ENCODE data around the gene TAS2R20.
"Not testable (repeated sequence)": the region's sequence is repeated elsewhere in the genome, so short reads cannot be mapped to it uniquely, and the experiment has no call there.

TAS2R20 gene, protein sequence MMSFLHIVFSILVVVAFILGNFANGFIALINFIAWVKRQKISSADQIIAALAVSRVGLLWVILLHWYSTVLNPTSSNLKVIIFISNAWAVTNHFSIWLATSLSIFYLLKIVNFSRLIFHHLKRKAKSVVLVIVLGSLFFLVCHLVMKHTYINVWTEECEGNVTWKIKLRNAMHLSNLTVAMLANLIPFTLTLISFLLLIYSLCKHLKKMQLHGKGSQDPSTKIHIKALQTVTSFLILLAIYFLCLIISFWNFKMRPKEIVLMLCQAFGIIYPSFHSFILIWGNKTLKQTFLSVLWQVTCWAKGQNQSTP

DNA sequence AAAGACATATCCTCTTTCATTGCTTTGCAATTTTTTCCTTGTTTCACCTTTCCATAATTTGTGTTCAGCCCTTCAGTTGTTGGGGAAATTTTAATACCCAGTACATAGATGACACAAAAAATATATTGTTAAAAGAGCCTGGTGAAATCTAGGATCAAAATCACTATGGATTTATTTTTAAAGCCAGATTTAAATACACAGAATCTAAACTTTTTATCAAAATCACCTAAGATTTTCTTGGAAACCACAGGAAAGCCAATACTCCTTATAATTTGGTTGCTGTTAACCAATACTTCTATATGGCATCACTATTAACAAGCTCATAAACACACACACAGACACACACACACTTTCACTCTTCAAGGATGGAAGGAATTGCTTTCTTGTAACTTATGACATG is at the start of gene TAS2R20:
TAS2R20 (minus strand) TSS at position 101 of the 400 bp plus-strand sequence. CDS start 429 bp downstream, outside the sequence.
- H3K27me3 ChIP-seq: no peaks in the 10 kb centered on the region
- H3K36me3 ChIP-seq: no peaks in the 10 kb centered on the region
- no peaks in the 10 kb centered on the region for H3K4me1 ChIP-seq
- DNase-seq: no peak
- intact Hi-C loops (cut with DNase I; ENCODE audit: low total_unique reads): no loop called here
- TF ChIP-seq, protein P1, sequence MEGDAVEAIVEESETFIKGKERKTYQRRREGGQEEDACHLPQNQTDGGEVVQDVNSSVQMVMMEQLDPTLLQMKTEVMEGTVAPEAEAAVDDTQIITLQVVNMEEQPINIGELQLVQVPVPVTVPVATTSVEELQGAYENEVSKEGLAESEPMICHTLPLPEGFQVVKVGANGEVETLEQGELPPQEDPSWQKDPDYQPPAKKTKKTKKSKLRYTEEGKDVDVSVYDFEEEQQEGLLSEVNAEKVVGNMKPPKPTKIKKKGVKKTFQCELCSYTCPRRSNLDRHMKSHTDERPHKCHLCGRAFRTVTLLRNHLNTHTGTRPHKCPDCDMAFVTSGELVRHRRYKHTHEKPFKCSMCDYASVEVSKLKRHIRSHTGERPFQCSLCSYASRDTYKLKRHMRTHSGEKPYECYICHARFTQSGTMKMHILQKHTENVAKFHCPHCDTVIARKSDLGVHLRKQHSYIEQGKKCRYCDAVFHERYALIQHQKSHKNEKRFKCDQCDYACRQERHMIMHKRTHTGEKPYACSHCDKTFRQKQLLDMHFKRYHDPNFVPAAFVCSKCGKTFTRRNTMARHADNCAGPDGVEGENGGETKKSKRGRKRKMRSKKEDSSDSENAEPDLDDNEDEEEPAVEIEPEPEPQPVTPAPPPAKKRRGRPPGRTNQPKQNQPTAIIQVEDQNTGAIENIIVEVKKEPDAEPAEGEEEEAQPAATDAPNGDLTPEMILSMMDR (IDR thresholded peaks at IDR 0.05): no peak
- H3K9me3 ChIP-seq: no peaks in the 10 kb centered on the region
- no peak within 1 kb of the TSS for H3K27ac ChIP-seq
- no peak within 1 kb of the TSS for H3K4me3 ChIP-seq

DNA sequence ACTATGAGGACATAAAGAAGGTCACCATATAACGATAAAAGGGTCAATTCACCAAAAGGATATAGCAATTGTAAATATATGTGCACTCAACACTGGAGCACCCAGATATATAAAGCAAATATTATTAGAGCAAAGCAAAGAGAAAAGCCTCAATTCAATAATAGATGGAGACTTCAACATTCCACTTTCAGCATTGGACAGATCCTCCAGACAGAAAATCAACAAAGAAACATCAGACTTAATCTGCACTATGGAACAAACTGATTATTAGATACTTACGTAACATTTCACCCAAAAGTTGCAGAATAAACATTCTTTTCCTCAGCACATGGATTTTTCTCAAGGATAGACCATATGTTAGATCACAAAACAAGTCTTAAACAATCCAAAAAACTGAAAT is 43.3 kb upstream of the TAS2R20 start:
- H3K9me3 ChIP-seq; DNase-seq; H3K4me1 ChIP-seq; H3K4me3 ChIP-seq; H3K27me3 ChIP-seq; intact Hi-C loops (cut with DNase I; ENCODE audit: low total_unique reads); H3K27ac ChIP-seq: not testable (repeated sequence)
- peaks cover 0 to 11% (median 0%) of the 10 kb centered on the region in 3 donors for H3K36me3 ChIP-seq

DNA sequence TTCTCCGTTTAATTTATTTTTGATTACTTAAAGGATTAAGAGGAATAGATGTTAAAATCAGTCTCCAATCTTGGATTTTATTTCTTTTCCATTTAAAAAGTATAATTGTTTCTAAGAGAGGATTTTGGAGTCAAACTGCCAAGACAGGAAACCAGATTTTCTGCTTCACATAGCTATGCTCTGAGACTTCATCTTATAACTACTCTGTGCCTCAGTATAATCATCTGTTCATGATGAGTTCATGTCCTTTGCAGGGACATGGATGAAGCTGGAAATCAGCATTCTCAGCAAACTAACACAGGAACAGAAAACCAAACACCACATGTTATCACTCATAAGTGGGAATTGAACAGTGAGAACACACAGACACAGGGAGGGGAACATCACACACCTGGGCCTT is 42.1 kb upstream of the TAS2R20 start:
- Histone ChIP-seq H3K4me1 (no peaks in the 10 kb centered on the region), H3K9me3 (no peaks in the 10 kb centered on the region), H3K27ac (no peak overlapping the region), H3K4me3 (no peak overlapping the region), H3K27me3 (no peaks in the 10 kb centered on the region), H3K36me3 (peaks cover 0 to 15% (median 0%) of the 10 kb centered on the region in 3 donors)
- no peak for DNase-seq
- intact Hi-C loops (cut with DNase I; ENCODE audit: low total_unique reads): no loop called here
- TF ChIP-seq, protein P1 (IDR thresholded peaks at IDR 0.05): no peak

DNA sequence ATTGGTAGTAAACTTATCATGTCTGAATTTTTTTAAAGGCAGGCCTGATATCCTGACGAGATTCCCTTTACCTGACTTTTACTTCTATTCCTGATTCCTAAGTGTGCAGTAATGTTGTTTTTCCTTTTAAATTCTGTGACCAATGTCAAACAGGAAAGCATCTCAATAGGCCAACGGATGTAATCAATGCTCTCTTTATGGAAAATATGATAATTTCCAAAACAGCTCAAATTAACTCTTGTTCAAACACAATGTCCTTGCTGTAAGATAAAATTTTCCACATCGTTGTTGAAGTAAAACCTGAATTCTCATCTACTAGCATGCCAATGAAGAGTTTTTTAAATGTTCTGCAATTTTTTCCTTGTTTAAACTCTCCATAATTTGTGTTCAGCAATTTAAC is 41.1 kb upstream of the TAS2R20 start:
- TF ChIP-seq, protein P1 (IDR thresholded peaks at IDR 0.05): no peak
- Histone ChIP-seq H3K36me3 (peaks cover 0 to 7% (median 0%) of the 10 kb centered on the region in 3 donors), H3K27ac (no peak overlapping the region), H3K9me3 (no peaks in the 10 kb centered on the region), H3K4me1 (no peaks in the 10 kb centered on the region), H3K27me3 (no peaks in the 10 kb centered on the region), H3K4me3 (no peak overlapping the region)
- no peak for DNase-seq
- intact Hi-C loops (cut with DNase I; ENCODE audit: low total_unique reads): loop anchor here (5.0 kb wide), 1 partner anchor 58 kb away; no protein-coding TSS in a partner anchor

DNA sequence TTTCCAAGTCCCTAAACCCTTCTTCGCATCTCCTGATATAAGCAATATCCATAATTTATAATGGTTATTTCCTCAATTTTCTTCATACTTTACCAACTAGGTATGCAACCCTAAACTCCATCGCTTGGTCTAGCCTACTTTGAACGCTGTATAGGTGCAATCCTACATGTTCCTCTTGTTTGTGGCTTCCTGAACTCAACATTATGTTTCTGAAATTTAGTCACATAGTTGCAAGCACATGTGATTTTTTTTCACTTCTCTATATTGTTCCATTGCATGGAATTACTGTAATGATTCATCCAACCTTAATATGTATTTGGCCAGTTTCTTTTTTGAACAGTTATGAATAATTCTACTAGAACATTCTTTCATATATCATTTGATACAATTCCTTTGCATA is 35.9 kb upstream of the TAS2R20 start:
- H3K4me1 ChIP-seq; intact Hi-C loops (cut with DNase I; ENCODE audit: low total_unique reads); H3K9me3 ChIP-seq; H3K36me3 ChIP-seq; H3K4me3 ChIP-seq; H3K27me3 ChIP-seq; H3K27ac ChIP-seq; DNase-seq: not testable (repeated sequence)

DNA sequence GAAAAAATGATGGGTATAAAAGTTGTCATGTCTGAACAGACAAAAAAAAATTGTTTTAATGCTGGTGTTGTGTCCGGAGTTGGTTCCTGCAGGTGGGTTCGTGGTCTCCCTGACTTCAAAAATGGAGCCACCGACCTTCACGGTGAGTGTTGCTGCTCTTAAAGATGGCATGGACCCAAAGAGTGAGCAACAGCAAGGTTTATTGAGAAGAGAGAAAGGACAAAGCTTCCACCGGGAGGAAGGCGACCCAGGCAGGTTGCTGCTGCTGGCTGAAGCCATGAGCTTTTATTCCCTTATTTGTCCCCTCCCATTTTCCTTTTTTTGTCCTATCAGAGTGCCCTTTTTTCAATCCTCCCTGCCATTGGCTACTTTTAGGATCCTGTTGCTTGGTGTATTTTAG is 33.2 kb upstream of the TAS2R20 start, which contains the start of gene TAS2R31:
TAS2R31 (minus strand) TSS at position 101 of the 400 bp plus-strand sequence; CDS start at position 29, 72 bp downstream.
- DNase-seq: no peak
- Histone ChIP-seq H3K4me1 (no peaks in the 10 kb centered on the region), H3K4me3 (no peak within 1 kb of the TSS), H3K27ac (no peak within 1 kb of the TSS), H3K9me3 (no peaks in the 10 kb centered on the region), H3K36me3 (peaks cover 0 to 8% (median 0%) of the 10 kb centered on the region in 3 donors), H3K27me3 (no peaks in the 10 kb centered on the region)
- TF ChIP-seq, protein P1 (IDR thresholded peaks at IDR 0.05): no peak
- intact Hi-C loops (cut with DNase I; ENCODE audit: low total_unique reads): no loop called here

All from tibial artery (tissue), 4 donors.